HFF-Myc (cell line): ENCODE data around the gene MEOX1.

Source experiments
- DNase-seq: peaks from one replicate; pipeline ENCODE4 v3.0.0-alpha.2; 2011; ENCODE audit warnings: low read depth; ENCODE audit errors: extremely low read depth
- H3K4me3 ChIP-seq: replicated peaks from 2 replicates; pipeline ENCODE4 v1.5.1; 2011; ENCODE audit warnings: low read depth, mild to moderate bottlenecking, control low read depth, low read length
- CTCF ChIP-seq: IDR thresholded peaks from 2 replicates; pipeline ENCODE4 v1.5.1; 2012; ENCODE audit warnings: mild to moderate bottlenecking, low read depth, low read length, control low read depth; ENCODE audit errors: missing control alignments

MEOX1 gene

GRCh38 chr17:43701318-43701743 is 39.6 kb upstream of the MEOX1 start:
- H3K4me3 ChIP-seq = no peak overlapping the region
- TF ChIP-seq CTCF = no peak
- no peak for DNase-seq

GRCh38 chr17:43699438-43699756 is 37.7 kb upstream of the MEOX1 start:
- TF ChIP-seq CTCF = no peak
- no peak for DNase-seq
- H3K4me3 ChIP-seq = no peak overlapping the region

GRCh38 chr17:43698678-43699437 is 37.1 kb upstream of the MEOX1 start:
- no peak overlapping the region for H3K4me3 ChIP-seq
- no peak for DNase-seq
- no peak for TF ChIP-seq CTCF

- TF ChIP-seq CTCF = no peak
- H3K4me3 ChIP-seq = no peak overlapping the region
- no peak for DNase-seq
Measured at GRCh38 chr17:43697937-43698336, 36.2 kb upstream of the MEOX1 start.

GRCh38 chr17:43696891-43697290 is 35.2 kb upstream of the MEOX1 start:
- no peak for TF ChIP-seq CTCF
- no peak for DNase-seq
- no peak overlapping the region for H3K4me3 ChIP-seq

- TF ChIP-seq CTCF = no peak
- no peak overlapping the region for H3K4me3 ChIP-seq
- DNase-seq = no peak
Measured at GRCh38 chr17:43695970-43696865, 34.5 kb upstream of the MEOX1 start.
